Adrenal gland (tissue), 12 donors: ENCODE data around the gene C10orf90. TPM values are rescaled to one million over a fixed set of nuclear protein-coding genes. Genes with fewer than 3 reads are reported as not detected.

Experiments
- DNase-seq, 7 donors: peaks; one replicate each; pipeline ENCODE4 v3.0.0-alpha.2; 2019 to 2020
- H3K27ac ChIP-seq, 5 donors: fragments of 200-600 bp; sonication (generic) in 4 of 5; 1 replicate in 3 of 5; 2 replicates in 2 of 5; pipeline versions ENCODE4 v1.5.1 to v1.8.0; 2016 to 2020; ENCODE audit warnings: mild to moderate bottlenecking in 1 of 5
- H3K27me3 ChIP-seq: fragments of 200-600 bp; 2 replicates; pipeline ENCODE4 v1.8.0; 2021
- H3K36me3 ChIP-seq, 2 donors: fragments of 200-600 bp; replicated peaks in 1 of 2; 1 replicate in 1 of 2; 2 replicates in 1 of 2; pipeline versions ENCODE4 v1.5.1 to v1.8.0; 2018 to 2022
- H3K4me1 ChIP-seq, 2 donors: fragments of 200-600 bp; replicated peaks in 1 of 2; 1 replicate in 1 of 2; 2 replicates in 1 of 2; pipeline versions ENCODE4 v1.5.1 to v1.8.0; 2018 to 2021
- H3K4me3 ChIP-seq, 4 donors: fragments of 200-600 bp; sonication (generic) in 3 of 4; one replicate each; pipeline ENCODE4 v1.5.1; 2016 to 2018
- H3K9me3 ChIP-seq, 3 donors: fragments of 200-600 bp; sonication (generic) in 1 of 3; replicated peaks in 1 of 3; 1 replicate in 2 of 3; 2 replicates in 1 of 3; pipeline versions ENCODE4 v1.5.1 to v1.8.0; 2016 to 2021
- CTCF ChIP-seq, 6 experiments: fragments of 450-650 bp in 4 of 6; fragments of 200-600 bp in 2 of 6; sonication (generic) in 1 of 6; IDR thresholded peaks; 1 replicate in 5 of 6; 2 replicates in 1 of 6; pipeline versions ENCODE4 v1.5.1 to v1.8.0; 2016 to 2021; ENCODE audit warnings: antibody characterized with exemption in 6 of 6, mild to moderate bottlenecking in 2 of 6, moderate library complexity in 1 of 6
- POLR2A ChIP-seq, 2 donors: fragments of 450-650 bp; IDR thresholded peaks; one replicate each; pipeline ENCODE4 v1.6.1; 2017; ENCODE audit warnings: antibody characterized with exemption in 2 of 2, mild to moderate bottlenecking in 2 of 2, moderate library complexity in 1 of 2
- WGBS, 4 donors: extraction: QIAGEN DNeasy Blood & Tissue Kit in 2 of 4; methylation state at CpG; one replicate each; pipeline versions ENCODE4 v1.1.5 to v1.1.7; 2013 to 2017; 5-methylcytosine and 5-hydroxymethylcytosine counted together
- intact Hi-C, 2 donors: fragments of 100-400 bp; cut with DNase I; formaldehyde crosslinking; loops; one replicate each; pipeline versions ENCODE4 v1.14.1 to v1.15.0; 2022 to 2023
- polyA plus RNA-seq, 3 donors: library from polyadenylated mRNA; stranded (reverse); fragments of 200-250 nt in 2 of 3; fragments of 350-450 nt in 1 of 3; fragmentation: Illumina TruSeq in 1 of 3; extraction: RNeasy Lipid Tissue Mini Kit (QIAGEN cat#74804) in 1 of 3; gene quantifications; one replicate each; pipeline ENCODE4 v1.2.3, GENCODE V29; 2013 to 2014
- total RNA-seq, 9 donors: library from RNA; depleted of rRNA in 4 of 9; stranded (reverse); fragments of >200 nt in 4 of 9; fragments of 120-200 nt in 1 of 9; fragmentation: NEBNext Ultra II Directional in 1 of 9; extraction: Animal tissue kit (Norgen Biotek cat#: 25700) in 1 of 9; gene quantifications; one replicate each; pipeline versions ENCODE4 v1.1.0 to v1.2.4, GENCODE V29; 2013 to 2023
- donor health status: healthy with polysubstance abuse.
- donor health status: Bipolar disorder and iron deficiency.
- donor health status: DM: yes; HTN: yes; CAD: no.
- donor health status: DM: no; HTN: no; CAD: no.
- donor health status: DM: no; HTN: no; CAD: no.
- donor health status: DM: yes; HTN: yes; CAD: no.

C10orf90 gene
- total and polyA plus RNA-seq, 12 donors, result 0.10 to 0.18 TPM; not detected in 10

- no peak for DNase-seq
- no peaks in the 10 kb centered on the region for H3K4me1 ChIP-seq
- no peaks in the 10 kb centered on the region for H3K36me3 ChIP-seq
- H3K27ac ChIP-seq, result no peak overlapping the region
- H3K4me3 ChIP-seq, result no peak overlapping the region
- no peaks in the 10 kb centered on the region for H3K9me3 ChIP-seq
- 71 to 76% (median 73%) methylated on average over 10 of the region's 10 CpGs for WGBS, 4 donors
- TF ChIP-seq POLR2A (IDR thresholded peaks at IDR 0.05) (no peak), CTCF (IDR thresholded peaks at IDR 0.05) (no peak)
- H3K27me3 ChIP-seq, result no peaks in the 10 kb centered on the region
- intact Hi-C loops, result no loop called here
These were observed 248.7 kb downstream of the C10orf90 start for GRCh38 chr10:126421756-126422256.

GRCh38 chr10:126420567-126421300 is 249.8 kb downstream of the C10orf90 start:
- no peaks in the 10 kb centered on the region for H3K27me3 ChIP-seq
- no peaks in the 10 kb centered on the region for H3K4me1 ChIP-seq
- TF ChIP-seq POLR2A (IDR thresholded peaks at IDR 0.05) (no peak), CTCF (IDR thresholded peaks at IDR 0.05) (no peak)
- intact Hi-C loops, result no loop called here
- no peaks in the 10 kb centered on the region for H3K9me3 ChIP-seq
- H3K36me3 ChIP-seq, result no peaks in the 10 kb centered on the region
- no peak overlapping the region for H3K4me3 ChIP-seq
- H3K27ac ChIP-seq, result no peak overlapping the region
- WGBS, 4 donors, result 71 to 78% (median 75%) methylated on average over 12 of the region's 12 CpGs
- no peak for DNase-seq

- H3K4me1 ChIP-seq, result no peaks in the 10 kb centered on the region
- no peaks in the 10 kb centered on the region for H3K27me3 ChIP-seq
- H3K36me3 ChIP-seq, result no peaks in the 10 kb centered on the region
- H3K4me3 ChIP-seq, result no peak overlapping the region
- H3K27ac ChIP-seq, result no peak overlapping the region
- no peak for DNase-seq
- intact Hi-C loops, result no loop called here
- no peak for TF ChIP-seq POLR2A (IDR thresholded peaks at IDR 0.05)
- TF ChIP-seq CTCF (IDR thresholded peaks at IDR 0.05), result no peak
- WGBS, 4 donors, result 69 to 78% (median 71%) methylated on average over 4 of the region's 4 CpGs
- no peaks in the 10 kb centered on the region for H3K9me3 ChIP-seq
These were observed 253.2 kb downstream of the C10orf90 start for GRCh38 chr10:126417220-126417825.

- DNase-seq, result no peak
- H3K27ac ChIP-seq, result no peak overlapping the region
- WGBS, 4 donors, result 68 to 82% (median 79%) methylated on average over 6 of the region's 6 CpGs
- no peaks in the 10 kb centered on the region for H3K9me3 ChIP-seq
- TF ChIP-seq POLR2A (IDR thresholded peaks at IDR 0.05) (no peak), CTCF (IDR thresholded peaks at IDR 0.05) (no peak)
- intact Hi-C loops, result no loop called here
- H3K36me3 ChIP-seq, result no peaks in the 10 kb centered on the region
- no peaks in the 10 kb centered on the region for H3K27me3 ChIP-seq
- no peak overlapping the region for H3K4me3 ChIP-seq
- no peaks in the 10 kb centered on the region for H3K4me1 ChIP-seq
These were observed 260.7 kb downstream of the C10orf90 start for GRCh38 chr10:126409821-126410220.
